8988T (cell line): ENCODE measurements around the gene RTCA.
"Not testable (repeated sequence)": the region's sequence is repeated elsewhere in the genome, so short reads cannot be mapped to it uniquely, and the experiment has no call there.

Experiments used
- DNase-seq: peaks from one replicate; pipeline ENCODE4 v3.0.0; 2011

The RTCA gene

DNA sequence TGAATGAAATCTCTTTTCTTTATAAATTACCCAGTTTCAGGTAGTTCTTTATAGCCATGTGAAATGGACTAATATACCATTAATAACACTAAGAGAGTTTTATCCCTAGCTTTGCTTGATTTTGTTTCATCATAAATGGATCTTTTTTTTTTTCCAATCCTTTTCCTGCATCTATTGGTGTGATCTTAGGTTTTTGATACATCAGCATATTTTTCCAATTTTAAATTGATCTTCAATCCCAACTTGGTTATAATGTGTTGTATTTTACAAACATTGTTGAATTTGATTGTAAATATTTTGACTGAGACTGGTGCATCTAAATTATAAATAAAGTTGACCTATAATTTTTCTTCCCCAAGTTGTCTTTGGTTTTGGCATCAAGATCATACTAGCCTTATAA, 4.3 kb upstream of the RTCA start:
- DNase-seq: no peak

DNA sequence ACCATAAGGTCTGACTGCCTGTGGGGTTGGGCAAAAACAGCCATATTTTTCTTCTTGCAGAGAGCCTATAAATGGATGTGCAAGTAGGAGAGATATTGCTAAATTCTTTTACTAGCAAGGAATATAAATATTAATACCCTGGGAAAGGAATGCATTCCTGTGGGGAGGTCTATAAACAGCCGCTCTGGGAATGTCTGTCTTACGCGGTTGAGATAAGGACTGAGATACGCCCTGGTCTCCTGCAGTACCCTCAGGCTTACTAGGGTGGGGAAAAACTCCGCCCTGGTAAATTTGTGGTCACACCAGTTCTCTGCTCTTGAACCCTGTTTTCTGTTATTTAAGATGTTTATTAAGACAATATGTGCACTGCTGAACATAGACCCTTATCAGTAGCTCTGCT, 1.9 kb upstream of the RTCA start:
- not testable (repeated sequence) for DNase-seq

- DNase-seq: no peak
Observed at GRCh38 chr1:100265562-100265930, 470 bp upstream of the RTCA start.

GRCh38 chr1:100266741-100267140, 725 bp downstream of the RTCA start:
- no peak for DNase-seq

GRCh38 chr1:100267284-100267683, 1.3 kb downstream of the RTCA start:
- no peak for DNase-seq

DNA sequence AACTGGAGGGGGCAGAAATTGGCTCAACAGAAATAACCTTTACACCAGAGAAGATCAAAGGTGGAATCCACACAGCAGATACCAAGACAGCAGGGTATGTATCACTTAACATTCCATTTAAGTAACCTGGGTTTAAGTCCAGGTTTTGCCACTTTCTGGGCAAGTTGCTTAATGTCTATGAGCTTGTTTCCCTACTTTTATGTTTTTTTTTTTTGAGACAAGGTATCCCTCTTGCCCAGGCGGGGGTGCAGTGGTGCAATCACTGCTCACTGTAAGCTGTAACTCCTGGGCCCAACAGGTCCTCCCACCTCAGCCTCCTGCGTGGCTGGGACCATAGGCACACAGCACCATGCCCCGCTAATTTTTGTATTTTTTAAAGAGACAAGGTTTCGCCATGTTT, 2.2 kb downstream of the RTCA start:
- DNase-seq: no peak

- DNase-seq: no peak
Observed at GRCh38 chr1:100277866-100278265, 11.8 kb downstream of the RTCA start.

DNA sequence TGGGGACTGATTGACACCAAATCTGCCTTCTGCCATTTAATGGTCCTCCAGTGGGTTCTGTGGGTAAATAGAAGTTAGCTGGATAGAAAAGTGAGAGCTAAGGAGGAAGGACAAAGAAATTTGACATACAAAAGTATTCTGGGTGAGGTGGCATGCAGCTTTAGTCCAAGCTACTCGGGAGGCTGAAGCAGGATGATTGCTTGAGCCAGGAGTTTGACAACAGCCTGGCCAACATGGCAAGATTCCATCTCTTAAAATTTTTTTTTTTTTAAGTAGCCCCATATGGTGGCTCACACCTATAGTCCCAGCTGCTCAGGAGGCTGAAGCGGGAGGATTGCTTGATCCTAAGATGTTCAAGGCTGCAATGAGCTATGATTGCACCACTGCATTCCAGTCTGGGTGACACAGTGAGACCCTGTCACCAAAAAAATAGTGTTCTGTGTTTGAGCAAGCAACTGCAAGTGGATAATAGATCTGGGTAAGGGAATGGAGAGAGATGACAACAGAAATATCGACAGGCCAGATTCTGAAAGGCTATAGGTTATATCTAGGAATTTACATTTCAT, 13.4 kb downstream of the RTCA start:
- DNase-seq: no peak

DNA sequence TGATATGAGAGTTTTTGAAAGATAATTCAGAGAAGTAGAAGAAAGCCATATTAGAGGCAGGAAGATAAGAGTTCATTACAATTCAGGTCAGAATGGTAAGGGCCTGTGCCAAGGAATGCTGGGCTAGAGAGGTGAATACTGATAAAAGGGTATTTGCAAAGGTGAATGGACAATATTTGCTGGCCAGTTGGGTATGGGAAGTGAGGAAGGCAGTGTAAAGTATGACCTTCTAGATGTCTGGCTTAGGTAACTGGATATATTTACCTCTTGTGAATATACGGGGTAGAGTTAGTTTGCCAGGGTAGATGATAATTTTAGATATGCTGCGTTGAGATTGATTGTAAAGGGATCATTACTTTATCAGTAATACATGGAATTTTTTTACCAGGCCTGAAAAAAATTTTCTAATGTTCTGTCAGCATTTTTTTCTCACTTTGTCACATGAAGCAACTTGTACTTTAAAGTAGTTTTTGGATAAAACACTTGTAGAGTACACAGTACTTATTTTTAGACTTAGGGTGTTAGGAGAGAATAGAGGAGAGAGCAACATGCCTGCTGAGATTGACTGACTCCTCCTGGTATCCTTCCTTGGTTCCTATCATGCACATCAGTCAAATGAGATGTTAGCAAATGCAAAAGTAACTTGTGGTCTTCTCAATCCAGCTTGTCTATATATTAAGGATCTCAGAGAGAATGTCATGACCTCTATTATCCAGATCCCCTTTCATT, 14.1 kb downstream of the RTCA start:
- DNase-seq: no peak

- DNase-seq: no peak
Observed at GRCh38 chr1:100284591-100284990, 18.6 kb downstream of the RTCA start.

DNA sequence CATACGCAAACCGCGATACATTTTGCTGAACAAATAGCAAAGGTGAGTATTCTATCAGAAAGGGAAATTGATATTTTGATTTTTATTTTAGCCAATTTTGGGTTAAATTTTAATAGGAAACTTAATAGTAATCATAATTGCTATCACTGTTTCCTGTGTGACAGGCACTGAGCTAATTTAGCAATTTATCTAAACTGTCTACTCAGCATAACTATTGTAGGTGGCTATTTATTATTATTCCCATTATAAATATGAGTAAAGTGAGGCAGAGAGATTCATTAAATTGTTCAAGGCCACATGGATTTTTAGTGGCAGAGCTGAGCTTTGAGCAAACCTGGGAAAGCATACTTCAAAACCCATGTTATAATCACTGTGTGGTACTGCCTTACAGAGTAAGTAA, 21.1 kb downstream of the RTCA start:
- no peak for DNase-seq

GRCh38 chr1:100290291-100290690, 24.3 kb downstream of the RTCA start:
- DNase-seq: no peak

DNA sequence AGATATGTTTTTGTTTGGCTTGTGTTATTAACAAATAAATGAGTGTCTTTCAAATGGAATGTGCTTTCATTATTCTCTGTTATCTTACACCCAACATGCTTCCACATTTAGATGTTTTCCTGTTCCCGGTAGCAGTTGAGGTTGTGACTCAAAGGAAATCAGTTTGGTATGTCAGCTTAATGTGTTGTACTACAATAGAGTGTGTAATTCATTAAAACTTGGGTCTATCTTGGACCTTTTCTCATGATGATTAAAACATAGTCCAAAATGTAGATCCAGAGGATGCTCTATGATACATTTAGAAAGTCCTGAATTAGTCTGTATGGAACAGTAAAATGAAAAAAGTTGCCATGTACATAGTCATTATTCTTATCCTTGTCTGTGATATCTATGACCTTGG, 26.7 kb downstream of the RTCA start:
- no peak for DNase-seq

GRCh38 chr1:100296140-100296539, 30.1 kb downstream of the RTCA start:
- DNase-seq: no peak

DNA sequence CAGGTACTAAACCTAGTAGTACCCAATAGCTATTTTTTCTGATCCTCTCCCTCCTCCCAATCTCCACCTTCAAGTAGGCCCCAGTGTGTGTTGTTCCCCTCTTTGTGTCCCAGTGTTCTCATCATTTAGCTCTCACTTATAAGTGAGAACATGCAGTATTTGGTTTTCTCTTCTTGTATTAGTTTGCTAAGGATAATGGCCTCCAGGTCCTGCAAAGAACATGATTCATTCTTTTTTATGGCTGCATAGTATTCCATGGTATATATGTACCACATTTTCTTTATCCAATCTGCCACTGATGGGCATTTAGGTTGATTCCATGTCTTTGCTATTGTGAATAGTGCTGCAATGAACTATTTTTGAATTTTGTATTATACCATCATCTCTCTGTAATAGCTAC, 31.0 kb downstream of the RTCA start:
- not testable (repeated sequence) for DNase-seq

DNA sequence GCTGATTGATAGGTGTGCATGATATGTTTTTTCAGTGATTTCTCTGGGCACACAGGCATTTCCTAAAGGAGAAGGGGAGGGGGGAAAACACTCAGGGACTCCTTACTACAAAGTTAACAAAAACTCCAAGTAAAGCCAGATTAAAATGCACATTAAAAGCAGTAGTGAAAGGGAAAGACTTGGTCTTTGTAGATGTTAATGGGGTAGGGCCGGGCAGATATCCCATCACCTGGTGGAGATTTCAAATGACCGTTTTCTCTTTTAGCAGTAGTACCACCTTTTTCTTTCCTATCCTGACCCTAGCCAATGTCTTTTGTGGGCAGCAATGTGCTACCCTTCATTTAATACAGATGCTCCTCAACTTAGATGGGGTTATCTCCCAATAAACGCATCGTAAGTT, 32.5 kb downstream of the RTCA start:
- DNase-seq: no peak

- DNase-seq: no peak
Observed at GRCh38 chr1:100299521-100300222, 33.7 kb downstream of the RTCA start.

DNA sequence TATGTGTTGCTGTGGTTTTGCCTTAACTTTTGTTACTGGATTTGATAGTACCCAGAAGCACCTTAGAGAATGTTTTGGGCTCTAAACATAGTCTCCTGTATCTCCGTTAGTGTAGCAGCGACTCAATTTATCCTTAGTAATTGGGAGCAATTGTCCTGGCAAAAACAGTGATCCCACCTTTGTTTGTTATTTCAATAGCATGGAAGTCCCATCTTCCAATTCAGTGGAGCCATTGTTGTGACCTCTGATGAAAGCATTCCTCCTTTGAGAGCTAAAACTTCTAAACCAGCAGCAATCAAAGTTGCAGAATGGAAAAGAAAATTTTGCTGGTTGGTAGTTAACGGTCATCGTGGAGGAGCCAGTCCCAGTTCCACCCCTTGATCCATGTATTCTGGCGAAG, 34.7 kb downstream of the RTCA start:
- DNase-seq: no peak

DNA sequence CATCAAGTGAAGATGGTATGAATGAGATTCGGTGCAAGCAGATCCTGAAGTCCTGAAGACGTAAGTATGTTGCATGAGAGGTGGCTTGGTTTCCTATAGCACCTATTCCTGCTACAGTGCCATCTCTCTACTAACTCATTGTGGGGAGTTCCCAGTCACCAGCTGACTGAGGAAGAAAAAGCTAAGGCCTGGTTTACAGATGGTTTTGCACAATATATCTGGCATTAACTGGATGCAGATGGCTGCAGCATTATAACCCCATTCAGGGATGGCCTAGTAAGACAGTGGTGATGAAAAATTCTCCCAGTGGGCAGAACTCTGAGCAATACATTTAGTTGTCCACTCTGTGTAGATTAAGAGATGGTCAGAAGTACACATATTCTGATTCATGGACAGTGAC, 36.7 kb downstream of the RTCA start:
- no peak for DNase-seq

- DNase-seq: no peak
Observed at GRCh38 chr1:100304227-100304626, 38.2 kb downstream of the RTCA start.

GRCh38 chr1:100304921-100305320, 38.9 kb downstream of the RTCA start:
- DNase-seq: no peak

GRCh38 chr1:100305954-100306353, 39.9 kb downstream of the RTCA start:
- no peak for DNase-seq

DNA sequence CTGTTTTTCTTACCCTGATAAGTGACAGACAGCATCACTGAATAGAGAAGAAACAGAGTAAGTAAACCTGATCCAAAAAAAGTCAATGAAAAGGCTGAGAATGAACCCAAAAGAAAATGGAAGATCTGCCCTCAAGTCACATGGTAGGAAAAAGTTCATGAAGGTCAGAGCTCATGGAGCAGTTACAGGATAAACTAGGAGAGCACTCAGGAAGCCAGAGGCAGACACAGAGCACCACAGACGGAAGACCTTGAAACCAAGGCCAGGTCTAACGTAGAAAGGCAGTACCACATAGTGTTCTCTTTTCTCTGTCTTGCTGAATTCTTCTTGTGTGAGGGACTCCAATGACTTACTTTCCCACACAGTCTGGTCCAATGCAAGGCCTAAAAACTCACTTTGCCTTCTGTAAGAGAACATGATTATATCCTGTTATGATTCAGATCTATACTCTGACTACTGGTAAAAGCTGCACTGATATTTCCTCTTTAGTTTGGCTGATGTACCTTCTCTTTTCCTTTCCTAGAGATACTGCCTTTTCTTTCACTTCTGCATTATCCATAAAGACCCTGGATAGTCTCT, 40.8 kb downstream of the RTCA start:
- no peak for DNase-seq

DNA sequence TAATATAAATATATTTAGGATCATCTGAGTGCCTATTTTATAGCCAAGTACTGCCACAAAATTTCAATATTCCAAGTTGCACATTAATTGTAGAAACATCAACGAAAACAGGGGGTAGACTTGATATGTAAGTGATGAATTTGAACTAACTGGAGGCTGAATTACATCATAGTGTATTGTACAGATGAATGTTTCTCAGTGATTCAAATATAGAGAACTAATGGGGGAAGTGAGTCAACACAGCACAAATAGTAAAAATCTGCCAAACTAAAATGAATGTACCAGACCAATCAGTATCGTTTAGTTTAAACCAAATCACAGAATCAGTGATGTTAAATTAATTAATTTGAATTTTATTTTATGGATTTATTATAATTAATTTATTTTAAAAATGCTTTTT, 42.8 kb downstream of the RTCA start:
- no peak for DNase-seq
